GM23248 (cell line): ENCODE results near the gene RTN4R. TPM values are rescaled to one million over a fixed set of nuclear protein-coding genes. Genes with fewer than 3 reads are reported as not detected.

Source experiments
- DNase-seq: peaks from one replicate; pipeline ENCODE4 v3.0.0-alpha.2; 2015
- H2AFZ ChIP-seq: fragments of 200-600 bp; sonication (generic); 2 replicates; pipeline ENCODE4 v1.6.1; 2016; ENCODE audit warnings: antibody characterized with exemption
- H3F3A ChIP-seq: fragments of 200-600 bp; sonication (generic); 2 replicates; pipeline ENCODE4 v1.6.1; 2016; ENCODE audit warnings: mild to moderate bottlenecking, antibody characterized with exemption, mixed run types; ENCODE audit not compliant: insufficient read depth
- H3K27ac ChIP-seq: fragments of 200-600 bp; sonication (generic); 2 replicates; pipeline ENCODE4 v1.5.1; 2016; ENCODE audit warnings: mild to moderate bottlenecking
- H3K27me3 ChIP-seq: fragments of 200-600 bp; sonication (generic); replicated peaks from 2 replicates; pipeline ENCODE4 v1.6.1; 2016; ENCODE audit warnings: mild to moderate bottlenecking; ENCODE audit not compliant: insufficient read depth
- H3K36me3 ChIP-seq: fragments of 200-600 bp; sonication (generic); 2 replicates; pipeline ENCODE4 v1.6.1; 2016; ENCODE audit warnings: low read depth, mild to moderate bottlenecking
- H3K4me1 ChIP-seq: fragments of 200-600 bp; sonication (generic); 2 replicates; pipeline ENCODE4 v1.6.1; 2016; ENCODE audit warnings: mild to moderate bottlenecking; ENCODE audit not compliant: insufficient read depth
- H3K4me2 ChIP-seq: fragments of 200-600 bp; sonication (generic); one replicate; pipeline ENCODE4 v1.6.1; 2016; ENCODE audit warnings: mild to moderate bottlenecking; ENCODE audit not compliant: unreplicated experiment
- H3K4me3 ChIP-seq: fragments of 200-600 bp; sonication (generic); 2 replicates; pipeline ENCODE4 v1.5.1; 2016; ENCODE audit warnings: mild to moderate bottlenecking
- H3K79me2 ChIP-seq: fragments of 200-600 bp; sonication (generic); 2 replicates; pipeline ENCODE4 v1.6.1; 2016; ENCODE audit warnings: mild to moderate bottlenecking; ENCODE audit not compliant: insufficient read depth
- H3K9ac ChIP-seq: fragments of 200-600 bp; sonication (generic); 2 replicates; pipeline ENCODE4 v1.6.1; 2016; ENCODE audit warnings: mild to moderate bottlenecking
- H3K9me2 ChIP-seq: fragments of 200-600 bp; sonication (generic); 2 replicates; pipeline ENCODE4 v1.6.1; 2016; ENCODE audit warnings: mixed run types, mild to moderate bottlenecking, moderate library complexity; ENCODE audit not compliant: insufficient read depth
- H3K9me3 ChIP-seq: fragments of 200-600 bp; sonication (generic); one replicate; pipeline ENCODE4 v1.6.1; 2017; ENCODE audit warnings: low read depth
- H4K20me1 ChIP-seq: fragments of 200-600 bp; sonication (generic); 2 replicates; pipeline ENCODE4 v1.6.0; 2016; ENCODE audit not compliant: insufficient read depth
- EZH2 ChIP-seq: fragments of 200-600 bp; sonication (generic); IDR thresholded peaks from 2 replicates; pipeline ENCODE4 v1.6.1; 2018; ENCODE audit warnings: antibody characterized with exemption, mild to moderate bottlenecking; ENCODE audit not compliant: insufficient read depth, poor library complexity, severe bottlenecking
- EZH2phosphoT487 ChIP-seq: fragments of 200-600 bp; sonication (generic); IDR thresholded peaks from 2 replicates; pipeline ENCODE4 v1.6.1; 2018; ENCODE audit warnings: antibody characterized with exemption, moderate library complexity, mild to moderate bottlenecking, low read depth; ENCODE audit not compliant: insufficient read depth
- WGBS, 2 experiments: methylation state at CpG; one replicate each; pipeline ENCODE4 v1.1.6; 2015 to 2017; ENCODE audit warnings: low lambda C conversion rate in 2 of 2, low coverage in 1 of 2; ENCODE audit errors: missing lambda C conversion rate in 2 of 2; 5-methylcytosine and 5-hydroxymethylcytosine counted together
- in situ Hi-C: fragments of 300-500 bp; cut with MboI; formaldehyde crosslinking; loops from 2 replicates; pipeline ENCODE4 v1.15.0; 2020
- polyA plus RNA-seq: library from polyadenylated mRNA; unstranded; fragments of >200 nt; fragmentation: Nextera tagmentation; extraction: Ambion mirVana; gene quantifications from 2 replicates; pipeline ENCODE4 v1.2.1, GENCODE V29; 2016
- total RNA-seq: library from RNA; depleted of rRNA; stranded (reverse); fragments of >200 nt; shearing (Covaris generic); gene quantifications from 2 replicates; pipeline ENCODE4 v1.2.3, GENCODE V29; 2014

RTN4R gene
- total and polyA plus RNA-seq, 2 experiments from 2014 or later, result 0.25 TPM; not detected in 1

DNA sequence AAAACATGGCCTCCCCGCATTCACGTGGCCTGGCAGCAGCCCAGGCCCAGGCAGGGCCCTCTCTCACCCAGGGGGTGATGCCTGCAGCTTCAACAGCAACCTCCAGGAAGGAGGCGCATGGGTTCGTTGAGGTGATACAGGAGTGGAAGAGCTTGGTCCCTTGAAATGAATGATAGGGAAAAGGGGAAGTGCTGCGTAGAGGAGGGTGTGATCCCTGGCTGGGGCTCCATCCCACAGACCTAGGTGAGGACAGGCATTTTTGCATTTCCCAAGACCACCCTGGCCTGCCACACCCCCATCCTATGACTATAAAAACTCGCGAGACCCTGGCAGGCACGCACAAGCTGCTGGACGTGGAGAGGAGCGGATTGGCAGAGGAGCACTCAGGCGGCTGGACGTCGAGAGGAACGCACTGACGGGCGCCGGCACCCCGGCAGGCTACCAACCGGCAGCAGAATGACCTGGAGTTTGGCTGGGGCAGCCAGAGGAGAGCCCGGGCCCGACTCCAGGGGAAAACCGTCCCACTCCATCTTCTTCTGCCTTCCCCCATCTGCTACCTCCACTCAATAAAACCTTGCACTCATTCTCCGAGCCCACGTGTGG, 32.6 kb downstream of the RTN4R start:
- TF ChIP-seq EZH2phosphoT487 (no peak), EZH2 (no peak)
- Histone ChIP-seq H3K4me1 (no peaks in the 10 kb centered on the region), H3K36me3 (no peaks in the 10 kb centered on the region), H4K20me1 (no peaks in the 10 kb centered on the region), H3K4me2 (no peak overlapping the region), H2AFZ (no peak overlapping the region), H3K4me3 (no peak overlapping the region), H3K79me2 (no peaks in the 10 kb centered on the region), H3K27ac (no peak overlapping the region), H3K9me3 (no peaks in the 10 kb centered on the region), H3K27me3 (no peaks in the 10 kb centered on the region), H3K9me2 (no peaks in the 10 kb centered on the region), H3F3A (no peaks in the 10 kb centered on the region), H3K9ac (no peak overlapping the region)
- in situ Hi-C loops, result no loop called here
- 66 to 70% methylated on average over 23 to 24 of the region's 24 CpGs for WGBS, 2 experiments
- DNase-seq, result no peak

DNA sequence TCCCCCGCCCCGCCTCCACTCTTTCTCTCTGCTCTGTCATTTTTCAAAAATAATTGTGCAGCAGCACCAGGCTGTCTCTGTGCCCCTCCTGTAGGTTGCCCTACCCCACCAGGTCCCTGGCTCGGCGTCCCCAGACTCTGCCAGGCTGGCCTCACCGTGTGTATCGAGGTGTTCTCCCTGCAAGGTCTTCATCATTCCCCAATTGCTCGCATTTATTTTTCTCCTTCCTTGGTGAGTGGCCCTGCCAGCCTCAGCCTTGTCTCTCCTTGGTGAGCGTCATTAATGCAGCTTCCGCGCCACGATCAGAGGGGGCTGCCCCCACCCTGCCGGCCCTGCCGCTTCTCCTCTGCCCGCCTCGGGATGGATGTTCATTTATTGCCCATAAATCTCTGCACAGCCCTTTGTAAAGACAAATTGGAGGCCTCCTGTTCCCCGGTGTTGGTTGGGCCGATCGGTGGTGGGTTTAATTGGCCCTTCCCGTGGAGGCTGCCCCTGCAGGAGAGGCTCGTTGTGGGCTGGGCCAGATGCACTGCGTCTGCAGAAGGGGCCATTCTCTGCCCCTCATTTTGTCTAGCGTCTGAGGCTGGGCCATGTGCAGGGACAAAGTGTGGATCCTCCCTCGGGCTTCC, 33.2 kb downstream of the RTN4R start:
- no peak overlapping the region for H3K27ac ChIP-seq
- H3K4me1 ChIP-seq, result no peaks in the 10 kb centered on the region
- in situ Hi-C loops, result no loop called here
- WGBS, 2 experiments, result 49 to 51% methylated on average over 23 of the region's 23 CpGs
- H2AFZ ChIP-seq, result no peak overlapping the region
- H3K4me3 ChIP-seq, result no peak overlapping the region
- no peaks in the 10 kb centered on the region; the same call in 1 of the 2 replicates for H3K27me3 ChIP-seq
- H3K36me3 ChIP-seq, result no peaks in the 10 kb centered on the region
- H3K9me3 ChIP-seq, result no peaks in the 10 kb centered on the region
- H3F3A ChIP-seq, result no peaks in the 10 kb centered on the region
- no peak for DNase-seq
- no peaks in the 10 kb centered on the region for H4K20me1 ChIP-seq
- H3K9ac ChIP-seq, result no peak overlapping the region
- TF ChIP-seq EZH2phosphoT487 (no peak), EZH2 (no peak)
- no peak overlapping the region for H3K4me2 ChIP-seq
- H3K79me2 ChIP-seq, result no peaks in the 10 kb centered on the region
- H3K9me2 ChIP-seq, result no peaks in the 10 kb centered on the region

DNA sequence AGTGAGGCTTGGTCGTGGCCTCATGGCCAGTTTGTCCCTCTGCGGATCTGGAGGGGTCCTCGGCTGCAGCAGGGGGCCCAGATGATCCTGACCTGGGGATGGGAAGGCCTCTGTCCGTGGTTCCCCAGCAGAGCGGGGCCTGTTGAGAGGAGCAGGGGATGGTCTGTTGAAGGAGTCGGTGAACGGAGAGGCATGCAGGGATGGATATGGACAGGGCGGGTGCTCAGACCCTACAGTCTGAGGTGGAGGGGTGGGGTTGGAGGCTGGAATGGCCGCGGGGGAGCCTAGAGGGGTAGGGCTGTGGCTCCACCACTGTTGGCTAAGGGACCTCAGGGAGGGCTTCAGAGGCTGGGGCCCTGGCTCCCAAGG, 33.8 kb downstream of the RTN4R start:
- in situ Hi-C loops, result no loop called here
- H3K27me3 ChIP-seq, result no peaks in the 10 kb centered on the region; the same call in 1 of the 2 replicates
- 82% methylated on average over 6 to 10 of the region's 10 CpGs for WGBS, 2 experiments

DNA sequence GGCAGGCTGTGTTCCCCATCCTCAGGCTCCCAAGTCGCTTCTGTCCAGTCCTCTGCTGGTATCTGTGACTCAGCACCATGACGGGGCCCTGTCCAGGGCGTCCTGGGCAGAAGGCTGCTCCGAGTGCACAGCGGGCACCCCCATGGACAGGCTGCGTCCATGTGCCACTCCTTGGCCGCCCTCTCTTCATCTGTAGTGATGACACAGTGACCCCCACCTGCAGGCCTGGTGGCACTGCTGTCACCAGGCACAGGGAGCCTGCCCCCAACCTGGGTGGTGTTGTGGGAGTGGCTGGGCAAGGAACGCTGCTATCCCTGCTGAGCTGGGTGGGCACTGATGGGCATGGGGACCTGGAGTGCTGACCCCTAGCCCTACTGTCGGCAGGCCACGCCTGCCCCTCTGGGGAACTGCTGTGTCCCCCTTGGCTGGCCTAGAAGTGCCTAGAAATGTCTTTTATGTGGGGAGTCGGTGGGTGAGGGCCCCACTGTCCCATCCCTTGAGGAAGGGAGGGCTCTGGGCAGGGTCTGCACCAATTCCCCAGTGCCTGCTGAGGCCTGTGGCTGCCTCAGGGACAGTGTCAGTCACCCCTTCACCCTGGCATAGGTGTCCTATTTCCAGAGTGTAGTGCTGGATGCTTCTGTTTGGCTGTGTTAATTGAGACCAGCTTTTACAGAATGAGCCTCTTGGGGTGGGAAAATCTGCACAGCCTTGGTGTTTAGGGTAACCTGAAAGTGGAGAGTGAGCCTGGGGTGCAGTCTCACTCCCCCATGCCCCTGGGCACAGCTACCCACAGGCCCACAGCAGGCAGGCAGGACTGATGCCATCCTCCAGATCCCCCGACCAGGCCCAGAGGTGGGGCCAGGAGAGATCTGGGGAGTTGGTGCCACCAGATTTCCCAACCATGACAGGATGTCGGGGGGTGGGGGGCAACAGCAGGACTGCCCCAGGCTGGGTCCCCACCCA, 34.5 kb downstream of the RTN4R start:
- Histone ChIP-seq H3K9ac (no peak overlapping the region), H3K9me2 (no peaks in the 10 kb centered on the region), H3K4me3 (no peak overlapping the region), H3K9me3 (no peaks in the 10 kb centered on the region), H3K4me1 (no peaks in the 10 kb centered on the region), H3F3A (no peaks in the 10 kb centered on the region), H3K36me3 (no peaks in the 10 kb centered on the region), H3K27ac (no peak overlapping the region), H3K4me2 (no peak overlapping the region), H3K79me2 (no peaks in the 10 kb centered on the region), H2AFZ (no peak overlapping the region), H4K20me1 (no peaks in the 10 kb centered on the region), H3K27me3 (no peaks in the 10 kb centered on the region; the same call in 1 of the 2 replicates)
- WGBS, 2 experiments, result 68 to 71% methylated on average over 12 to 13 of the region's 13 CpGs
- TF ChIP-seq EZH2phosphoT487 (no peak), EZH2 (no peak)
- no peak for DNase-seq
- in situ Hi-C loops, result no loop called here

More for the DNA sequence above, 33.8 kb downstream of the RTN4R start:
- no peak overlapping the region for H3K4me2 ChIP-seq
- no peak for DNase-seq
- no peaks in the 10 kb centered on the region for H3K4me1 ChIP-seq
- no peaks in the 10 kb centered on the region for H3K79me2 ChIP-seq
- no peak overlapping the region for H3K27ac ChIP-seq
- no peaks in the 10 kb centered on the region for H3K36me3 ChIP-seq
- no peak overlapping the region for H2AFZ ChIP-seq
- no peaks in the 10 kb centered on the region for H3F3A ChIP-seq
- H3K9me3 ChIP-seq, result no peaks in the 10 kb centered on the region
- H3K9ac ChIP-seq, result no peak overlapping the region
- no peaks in the 10 kb centered on the region for H3K9me2 ChIP-seq
- TF ChIP-seq EZH2 (no peak), EZH2phosphoT487 (no peak)
- H4K20me1 ChIP-seq, result no peaks in the 10 kb centered on the region
- no peak overlapping the region for H3K4me3 ChIP-seq
